ENCODE data around the gene AKAP13.

Gene AKAP13

GRCh38 chr15:85762039-85762755, 381.8 kb downstream of the AKAP13 start:
- no peak for DNase-seq

GRCh38 chr15:85762756-85763127, 382.3 kb downstream of the AKAP13 start:
- no peak for DNase-seq

- DNase-seq: no peak
These were observed 382.8 kb downstream of the AKAP13 start for GRCh38 chr15:85763157-85763556.

GRCh38 chr15:85763673-85764633, 383.6 kb downstream of the AKAP13 start:
- DNase-seq: no peak

- no peak for DNase-seq
These were observed 384.4 kb downstream of the AKAP13 start for GRCh38 chr15:85764649-85765277.

- DNase-seq: no peak
These were observed 385.8 kb downstream of the AKAP13 start for GRCh38 chr15:85766001-85766831.

- no peak for DNase-seq
These were observed 387.6 kb downstream of the AKAP13 start for GRCh38 chr15:85767785-85768529.

GRCh38 chr15:85768595-85769168, 388.3 kb downstream of the AKAP13 start:
- DNase-seq: no peak

- DNase-seq: no peak
These were observed 388.9 kb downstream of the AKAP13 start for GRCh38 chr15:85769182-85769900.

- DNase-seq: no peak
These were observed 390.0 kb downstream of the AKAP13 start for GRCh38 chr15:85770096-85771041.

GRCh38 chr15:85771271-85771670, 390.9 kb downstream of the AKAP13 start:
- DNase-seq: no peak

- DNase-seq: no peak
These were observed 391.5 kb downstream of the AKAP13 start for GRCh38 chr15:85771781-85772445.

GRCh38 chr15:85772668-85773067, 392.3 kb downstream of the AKAP13 start:
- peak; percentile 33 for DNase-seq

GRCh38 chr15:85773249-85773648, 392.8 kb downstream of the AKAP13 start:
- DNase-seq: no peak

- DNase-seq: no peak
These were observed 393.6 kb downstream of the AKAP13 start for GRCh38 chr15:85773970-85774369.

GRCh38 chr15:85777250-85778106, 397.1 kb downstream of the AKAP13 start:
- DNase-seq: no peak

- no peak for DNase-seq
These were observed 397.8 kb downstream of the AKAP13 start for GRCh38 chr15:85778107-85778776.

Data from NCI-H1105 (cell line).